Transverse colon (tissue), 4 donors: ENCODE measurements around the gene PILRA.

Experiments used
- EP300 ChIP-seq: sonication (generic); formaldehyde crosslinking; IDR thresholded peaks from one replicate; pipeline ENCODE4 v1.6.1; 2017; ENCODE audit warnings: antibody characterized with exemption, low read depth
- POLR2A ChIP-seq: fragments of 450-650 bp; IDR thresholded peaks from one replicate; pipeline ENCODE4 v1.6.1; 2016; ENCODE audit warnings: antibody characterized with exemption, mild to moderate bottlenecking, moderate library complexity
- POLR2AphosphoS5 ChIP-seq, 3 donors: sonication (generic); formaldehyde crosslinking; IDR thresholded peaks; one replicate each; pipeline ENCODE4 v1.6.1; 2016; ENCODE audit warnings: antibody characterized with exemption in 3 of 3
- TF ChIP-seq, protein P1 (sequence below), 5 experiments: fragments of 200-600 bp in 3 of 5; fragments of 450-650 bp in 2 of 5; sonication (generic) in 3 of 5; IDR thresholded peaks; 1 replicate in 2 of 5; 2 replicates in 3 of 5; pipeline ENCODE4 v1.5.1; 2016 to 2017; ENCODE audit warnings: antibody characterized with exemption in 5 of 5, inconsistent platforms in 3 of 5, mild to moderate bottlenecking in 2 of 5, moderate library complexity in 1 of 5

DNA sequence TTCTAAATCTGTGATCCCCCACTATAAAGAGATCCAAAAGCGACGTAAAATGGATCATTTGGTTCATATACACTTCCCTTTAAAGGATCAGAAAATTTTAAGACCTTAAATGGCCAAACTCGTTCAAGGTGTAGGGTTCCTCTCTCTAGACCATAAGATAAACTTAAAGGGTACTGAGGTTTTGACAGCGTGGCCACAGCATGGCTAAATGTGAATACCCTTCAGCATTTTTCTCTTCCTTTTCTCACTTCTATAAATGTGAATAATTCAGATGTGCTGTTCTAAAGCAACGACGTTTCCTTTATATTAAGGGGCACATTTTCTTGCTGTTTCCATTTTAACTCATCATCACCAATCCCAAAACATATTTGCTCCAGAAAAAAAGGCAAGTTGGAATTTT lies 50.0 kb downstream of the PILRA start:
- TF ChIP-seq, protein P1, sequence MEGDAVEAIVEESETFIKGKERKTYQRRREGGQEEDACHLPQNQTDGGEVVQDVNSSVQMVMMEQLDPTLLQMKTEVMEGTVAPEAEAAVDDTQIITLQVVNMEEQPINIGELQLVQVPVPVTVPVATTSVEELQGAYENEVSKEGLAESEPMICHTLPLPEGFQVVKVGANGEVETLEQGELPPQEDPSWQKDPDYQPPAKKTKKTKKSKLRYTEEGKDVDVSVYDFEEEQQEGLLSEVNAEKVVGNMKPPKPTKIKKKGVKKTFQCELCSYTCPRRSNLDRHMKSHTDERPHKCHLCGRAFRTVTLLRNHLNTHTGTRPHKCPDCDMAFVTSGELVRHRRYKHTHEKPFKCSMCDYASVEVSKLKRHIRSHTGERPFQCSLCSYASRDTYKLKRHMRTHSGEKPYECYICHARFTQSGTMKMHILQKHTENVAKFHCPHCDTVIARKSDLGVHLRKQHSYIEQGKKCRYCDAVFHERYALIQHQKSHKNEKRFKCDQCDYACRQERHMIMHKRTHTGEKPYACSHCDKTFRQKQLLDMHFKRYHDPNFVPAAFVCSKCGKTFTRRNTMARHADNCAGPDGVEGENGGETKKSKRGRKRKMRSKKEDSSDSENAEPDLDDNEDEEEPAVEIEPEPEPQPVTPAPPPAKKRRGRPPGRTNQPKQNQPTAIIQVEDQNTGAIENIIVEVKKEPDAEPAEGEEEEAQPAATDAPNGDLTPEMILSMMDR (IDR thresholded peaks at IDR 0.05): no peak
- TF ChIP-seq EP300: no peak
- TF ChIP-seq POLR2A: no peak
- no peak for TF ChIP-seq POLR2AphosphoS5 (IDR thresholded peaks at IDR 0.05)
